HEK293 (cell line): ENCODE results near the gene SUN3.

ENCODE experiments used
- CTCF ChIA-PET: fragments of 350-600 bp; formaldehyde crosslinking; extraction: SDS; loops from one replicate; lab custom pipeline; 2021; ENCODE audit warnings: antibody characterized with exemption; lab: Yijun Ruan, JAX
- POLR2A ChIA-PET: fragments of 300-600 bp; formaldehyde crosslinking; extraction: SDS; loops from one replicate; lab custom pipeline; 2020; ENCODE audit warnings: antibody characterized with exemption, inconsistent platforms; lab: Yijun Ruan, JAX
- H3K27ac ChIP-seq: fragments of 200-500 bp; sonication (Bioruptor generic); 2 replicates; pipeline ENCODE4 v1.5.1; 2014; ENCODE audit warnings: low read depth, low read length, control low read depth, inconsistent platforms; ENCODE audit errors: extremely low read depth
- H3K36me3 ChIP-seq, 2 experiments: fragments of 200-500 bp in 1 of 2; sonication (Bioruptor generic) in 1 of 2; 1 replicate in 1 of 2; 2 replicates in 1 of 2; pipeline ENCODE4 v1.5.1; 2014 to 2017; ENCODE audit warnings: inconsistent platforms in 2 of 2, low read length in 2 of 2; ENCODE audit not compliant: control insufficient read depth in 2 of 2, insufficient read depth in 1 of 2
- H3K4me1 ChIP-seq: fragments of 200-500 bp; sonication (Bioruptor generic); 2 replicates; pipeline ENCODE4 v1.5.1; 2014; ENCODE audit warnings: mild to moderate bottlenecking, low read length, inconsistent platforms; ENCODE audit not compliant: control insufficient read depth, insufficient read depth
- H3K4me3 ChIP-seq: 2 replicates; pipeline ENCODE4 v1.5.1; 2011; ENCODE audit warnings: low read depth, mild to moderate bottlenecking, control low read depth, low read length, moderate library complexity
- H3K9me3 ChIP-seq: fragments of 200-500 bp; sonication (Bioruptor generic); 2 replicates; pipeline ENCODE4 v1.5.1; 2014; ENCODE audit warnings: low read depth, low read length, inconsistent platforms; ENCODE audit not compliant: control insufficient read depth, insufficient read depth
- KLF9 ChIP-seq: fragments of 450-650 bp; formaldehyde crosslinking; IDR thresholded peaks from 2 replicates; pipeline ENCODE4 v1.5.1; 2016; ENCODE audit warnings: missing biosample characterization, missing genetic modification characterization, low read depth
- PBX3 ChIP-seq: sonication (generic); formaldehyde crosslinking; IDR thresholded peaks from 2 replicates; pipeline ENCODE4 v1.8.1; 2022; ENCODE audit warnings: mild to moderate bottlenecking, moderate library complexity, missing genetic modification reagents
- PRDM1 ChIP-seq: fragments of 450-650 bp; formaldehyde crosslinking; IDR thresholded peaks from 2 replicates; pipeline ENCODE4; 2016; ENCODE audit warnings: missing biosample characterization, missing genetic modification characterization
- TRIM28 ChIP-seq: IDR thresholded peaks from 2 replicates; pipeline ENCODE4 v1.6.1; 2011; ENCODE audit warnings: low read length, control low read depth, borderline replicate concordance
- YY1 ChIP-seq: fragments of 450-650 bp; formaldehyde crosslinking; IDR thresholded peaks from 2 replicates; pipeline ENCODE4 v1.5.1; 2018; ENCODE audit warnings: missing biosample characterization, missing genetic modification characterization
- ZBTB10 ChIP-seq: fragments of 450-650 bp; formaldehyde crosslinking; IDR thresholded peaks from 2 replicates; pipeline ENCODE4 v1.5.1; 2016; ENCODE audit warnings: missing biosample characterization, missing genetic modification characterization
- ZBTB11 ChIP-seq: fragments of 450-650 bp; formaldehyde crosslinking; conservative IDR thresholded peaks from 2 replicates; pipeline ENCODE4 v1.5.1; 2016; ENCODE audit warnings: low read depth, missing biosample characterization, missing genetic modification characterization
- ZBTB8A ChIP-seq: fragments of 450-650 bp; formaldehyde crosslinking; IDR thresholded peaks from 2 replicates; pipeline ENCODE4 v1.5.1; 2016; ENCODE audit warnings: missing biosample characterization, missing genetic modification characterization
- ZNF211 ChIP-seq: fragments of 450-650 bp; formaldehyde crosslinking; IDR thresholded peaks from 2 replicates; pipeline ENCODE4 v1.5.1; 2016; ENCODE audit warnings: low read depth, missing biosample characterization, missing genetic modification characterization
- ZNF239 ChIP-seq: fragments of 450-650 bp; formaldehyde crosslinking; IDR thresholded peaks from 2 replicates; pipeline ENCODE4 v1.5.1; 2016; ENCODE audit warnings: missing biosample characterization, missing genetic modification characterization
- ZNF274 ChIP-seq, 2 experiments: fragments of 200-500 bp in 1 of 2; fragments of 450-650 bp in 1 of 2; sonication (Bioruptor generic) in 1 of 2; formaldehyde crosslinking in 1 of 2; IDR thresholded peaks; 2 replicates each; pipeline versions ENCODE4 v1.5.1 to v1.6.1; 2014 to 2016; ENCODE audit warnings: borderline replicate concordance in 1 of 2, inconsistent platforms in 1 of 2, low read length in 1 of 2, missing biosample characterization in 1 of 2, missing genetic modification characterization in 1 of 2
- ZNF280C ChIP-seq: fragments of 450-650 bp; formaldehyde crosslinking; IDR thresholded peaks from 2 replicates; pipeline ENCODE4 v1.5.1; 2016; ENCODE audit warnings: missing biosample characterization, missing genetic modification characterization
- ZNF354C ChIP-seq: fragments of 450-650 bp; formaldehyde crosslinking; IDR thresholded peaks from 2 replicates; pipeline ENCODE4 v1.5.1; 2016; ENCODE audit warnings: missing biosample characterization, missing genetic modification characterization, low read depth, borderline replicate concordance
- ZNF501 ChIP-seq: fragments of 450-650 bp; formaldehyde crosslinking; IDR thresholded peaks from 2 replicates; pipeline ENCODE4 v1.5.1; 2016; ENCODE audit warnings: missing biosample characterization, missing genetic modification characterization
- ZNF521 ChIP-seq: fragments of 450-650 bp; formaldehyde crosslinking; IDR thresholded peaks from 2 replicates; pipeline ENCODE4 v1.5.1; 2017; ENCODE audit warnings: missing biosample characterization, mild to moderate bottlenecking, missing genetic modification characterization
- ZNF530 ChIP-seq: fragments of 450-650 bp; formaldehyde crosslinking; IDR thresholded peaks from 2 replicates; pipeline ENCODE4 v1.5.1; 2016; ENCODE audit warnings: low read depth, missing biosample characterization, missing genetic modification characterization
- ZNF558 ChIP-seq: fragments of 450-650 bp; formaldehyde crosslinking; IDR thresholded peaks from 2 replicates; pipeline ENCODE4 v1.5.1; 2016; ENCODE audit warnings: missing biosample characterization, missing genetic modification characterization
- ZNF571 ChIP-seq: fragments of 450-650 bp; formaldehyde crosslinking; IDR thresholded peaks from 2 replicates; pipeline ENCODE4 v1.5.0; 2017; ENCODE audit warnings: missing biosample characterization, missing genetic modification characterization
- ZNF645 ChIP-seq: fragments of 450-650 bp; formaldehyde crosslinking; IDR thresholded peaks from 2 replicates; pipeline ENCODE4; 2016; ENCODE audit warnings: missing biosample characterization, missing genetic modification characterization
- ZNF670 ChIP-seq: fragments of 450-650 bp; formaldehyde crosslinking; IDR thresholded peaks from 2 replicates; pipeline ENCODE4 v1.5.1; 2016; ENCODE audit warnings: missing biosample characterization, missing genetic modification characterization, low read depth
- ZNF677 ChIP-seq: fragments of 450-650 bp; IDR thresholded peaks from 2 replicates; pipeline ENCODE4 v1.5.0; 2018; ENCODE audit warnings: missing biosample characterization, mild to moderate bottlenecking, missing genetic modification characterization, moderate library complexity
- ZNF692 ChIP-seq: fragments of 450-650 bp; formaldehyde crosslinking; IDR thresholded peaks from 2 replicates; pipeline ENCODE4 v1.5.1; 2016; ENCODE audit warnings: missing biosample characterization, missing genetic modification characterization
- ZNF843 ChIP-seq: fragments of 450-650 bp; formaldehyde crosslinking; IDR thresholded peaks from 2 replicates; pipeline ENCODE4 v1.5.1; 2016; ENCODE audit warnings: missing biosample characterization, missing genetic modification characterization

SUN3 gene

GRCh38 chr7:47940088-47941013, 88.6 kb downstream of the SUN3 start (continued):
- TF ChIP-seq PBX3 (CRISPR knock-in tag): no peak
- TF ChIP-seq ZNF571 (tag by site-specific recombination): no peak
- TF ChIP-seq ZNF274 (IDR thresholded peaks at IDR 0.05; ENCODE audit: low read length): no peak
- TF ChIP-seq ZNF274 (tag by site-specific recombination; IDR thresholded peaks at IDR 0.05; ENCODE audit: borderline replicate concordance): no peak
- no peak for TF ChIP-seq ZNF530 (tag by site-specific recombination)
- TF ChIP-seq ZBTB8A (tag by site-specific recombination): no peak
- TF ChIP-seq ZNF521 (tag by site-specific recombination): no peak
- TF ChIP-seq ZBTB10 (tag by site-specific recombination): no peak
- no peak for TF ChIP-seq ZNF843 (tag by site-specific recombination)
- no peak for TF ChIP-seq ZNF280C (tag by site-specific recombination)
- TF ChIP-seq ZNF670: no peak
- TF ChIP-seq ZNF354C: no peak
- TF ChIP-seq ZBTB11: no peak

GRCh38 chr7:47939425-47940036, 89.4 kb downstream of the SUN3 start:
- CTCF ChIA-PET: interaction anchor here (0.6 to 2.1 kb wide), 6 partner anchors 8 to 673 kb away, joined by 3 to 6 read pairs (median 4); partner anchors contain the start of gene PKD1L1
- H3K4me1 ChIP-seq: no peaks in the 10 kb centered on the region
- TF ChIP-seq KLF9 (tag by site-specific recombination) (no peak), ZNF677 (no peak), ZNF239 (tag by site-specific recombination) (no peak), ZNF692 (tag by site-specific recombination) (no peak), ZNF501 (tag by site-specific recombination) (no peak), TRIM28 (no peak), ZNF645 (tag by site-specific recombination) (no peak), PRDM1 (no peak), ZNF558 (tag by site-specific recombination) (no peak), ZNF211 (tag by site-specific recombination) (no peak), YY1 (tag by site-specific recombination) (no peak)

More at GRCh38 chr7:47939425-47940036, 89.4 kb downstream of the SUN3 start:
- POLR2A ChIA-PET: no interaction called here
- H3K4me3 ChIP-seq: no peak overlapping the region
- no peaks in the 10 kb centered on the region for H3K36me3 ChIP-seq
- H3K9me3 ChIP-seq: no peaks in the 10 kb centered on the region
- H3K27ac ChIP-seq: no peak overlapping the region
